ENCODE results near the gene SVEP1.
A peak's percentile ranks its signal among the peaks of the same experiment; 100 is the strongest.
"Not testable (repeated sequence)": the region's sequence is repeated elsewhere in the genome, so short reads cannot be mapped to it uniquely, and the experiment has no call there.

SVEP1 gene

GRCh38 chr9:110579034-110579861, at the start of gene SVEP1:
Gene SVEP1 (minus strand): TSS chr9:110579741. CDS start chr9:110579543, 198 bp downstream.
- peaks cover 0 to 16% of the 10 kb centered on the region in 2 donors for H3K27me3 ChIP-seq (ENCODE audit: control insufficient read depth in 1 of 2, insufficient read depth in 2 of 2, low read length in 2 of 2)
- peak within 1 kb of the TSS; percentile 25 to 63 for H3K4me3 ChIP-seq (ENCODE audit: low read depth in 1 of 2, low read length in 2 of 2)
- peak within 1 kb of the TSS; percentile 27 for H3K9ac ChIP-seq (ENCODE audit: low read length)
- no peaks in the 10 kb centered on the region for H3K4me1 ChIP-seq (ENCODE audit: insufficient read depth, low read length)
- no peak within 1 kb of the TSS for H3K27ac ChIP-seq (ENCODE audit: low read depth, low read length)
- no peaks in the 10 kb centered on the region for H3K36me3 ChIP-seq (ENCODE audit: insufficient read depth, low read length)
- no peaks in the 10 kb centered on the region for H3K9me3 ChIP-seq (ENCODE audit: low read length)

GRCh38 chr9:110626101-110626829, 46.7 kb upstream of the SVEP1 start:
- Histone ChIP-seq H3K36me3 (ENCODE audit: insufficient read depth, low read length) (no peaks in the 10 kb centered on the region), H3K4me3 (ENCODE audit: low read depth in 1 of 2, low read length in 2 of 2) (no peak overlapping the region), H3K27me3 (ENCODE audit: control insufficient read depth in 1 of 2, insufficient read depth in 2 of 2, low read length in 2 of 2) (no peaks in the 10 kb centered on the region), H3K27ac (ENCODE audit: low read depth, low read length) (no peak overlapping the region), H3K9me3 (ENCODE audit: low read length) (no peaks in the 10 kb centered on the region), H3K4me1 (ENCODE audit: insufficient read depth, low read length) (no peaks in the 10 kb centered on the region), H3K9ac (ENCODE audit: low read length) (no peak overlapping the region)

- Histone ChIP-seq H3K27ac (ENCODE audit: low read depth, low read length) (no peak overlapping the region), H3K4me3 (ENCODE audit: low read depth in 1 of 2, low read length in 2 of 2) (no peak overlapping the region), H3K27me3 (ENCODE audit: control insufficient read depth in 1 of 2, insufficient read depth in 2 of 2, low read length in 2 of 2) (no peaks in the 10 kb centered on the region), H3K9me3 (ENCODE audit: low read length) (no peaks in the 10 kb centered on the region), H3K36me3 (ENCODE audit: insufficient read depth, low read length) (no peaks in the 10 kb centered on the region), H3K4me1 (ENCODE audit: insufficient read depth, low read length) (no peaks in the 10 kb centered on the region), H3K9ac (ENCODE audit: low read length) (no peak overlapping the region)
Observed at GRCh38 chr9:110623462-110624025, 44.0 kb upstream of the SVEP1 start.

- H3K36me3 ChIP-seq (ENCODE audit: insufficient read depth, low read length) = no peaks in the 10 kb centered on the region
- H3K9ac ChIP-seq (ENCODE audit: low read length) = no peak overlapping the region
- no peak overlapping the region for H3K4me3 ChIP-seq (ENCODE audit: low read depth in 1 of 2, low read length in 2 of 2)
Observed at GRCh38 chr9:110622368-110622767, 42.8 kb upstream of the SVEP1 start.

GRCh38 chr9:110620726-110621125, 41.2 kb upstream of the SVEP1 start:
- H3K4me3 ChIP-seq (ENCODE audit: low read depth in 1 of 2, low read length in 2 of 2) = no peak overlapping the region
- H3K27me3 ChIP-seq (ENCODE audit: control insufficient read depth in 1 of 2, insufficient read depth in 2 of 2, low read length in 2 of 2) = no peaks in the 10 kb centered on the region
- no peak overlapping the region for H3K27ac ChIP-seq (ENCODE audit: low read depth, low read length)
- H3K9me3 ChIP-seq (ENCODE audit: low read length) = no peaks in the 10 kb centered on the region
- H3K36me3 ChIP-seq (ENCODE audit: insufficient read depth, low read length) = no peaks in the 10 kb centered on the region
- no peak overlapping the region for H3K9ac ChIP-seq (ENCODE audit: low read length)
- no peaks in the 10 kb centered on the region for H3K4me1 ChIP-seq (ENCODE audit: insufficient read depth, low read length)

More at GRCh38 chr9:110622368-110622767, 42.8 kb upstream of the SVEP1 start:
- H3K9me3 ChIP-seq (ENCODE audit: low read length) = no peaks in the 10 kb centered on the region
- no peaks in the 10 kb centered on the region for H3K4me1 ChIP-seq (ENCODE audit: insufficient read depth, low read length)
- H3K27me3 ChIP-seq (ENCODE audit: control insufficient read depth in 1 of 2, insufficient read depth in 2 of 2, low read length in 2 of 2) = no peaks in the 10 kb centered on the region
- H3K27ac ChIP-seq (ENCODE audit: low read depth, low read length) = no peak overlapping the region

- no peaks in the 10 kb centered on the region for H3K9me3 ChIP-seq (ENCODE audit: low read length)
- no peaks in the 10 kb centered on the region for H3K36me3 ChIP-seq (ENCODE audit: insufficient read depth, low read length)
- H3K27ac ChIP-seq (ENCODE audit: low read depth, low read length) = no peak overlapping the region
- no peaks in the 10 kb centered on the region for H3K4me1 ChIP-seq (ENCODE audit: insufficient read depth, low read length)
- H3K9ac ChIP-seq (ENCODE audit: low read length) = no peak overlapping the region
- H3K4me3 ChIP-seq (ENCODE audit: low read depth in 1 of 2, low read length in 2 of 2) = no peak overlapping the region
- no peaks in the 10 kb centered on the region for H3K27me3 ChIP-seq (ENCODE audit: control insufficient read depth in 1 of 2, insufficient read depth in 2 of 2, low read length in 2 of 2)
Observed at GRCh38 chr9:110619831-110620230, 40.3 kb upstream of the SVEP1 start.

GRCh38 chr9:110615498-110615897, 36.0 kb upstream of the SVEP1 start:
- no peaks in the 10 kb centered on the region for H3K9me3 ChIP-seq (ENCODE audit: low read length)
- no peak overlapping the region for H3K27ac ChIP-seq (ENCODE audit: low read depth, low read length)
- H3K36me3 ChIP-seq (ENCODE audit: insufficient read depth, low read length) = no peaks in the 10 kb centered on the region
- no peak overlapping the region for H3K4me3 ChIP-seq (ENCODE audit: low read depth in 1 of 2, low read length in 2 of 2)
- no peaks in the 10 kb centered on the region for H3K4me1 ChIP-seq (ENCODE audit: insufficient read depth, low read length)
- H3K27me3 ChIP-seq (ENCODE audit: control insufficient read depth in 1 of 2, insufficient read depth in 2 of 2, low read length in 2 of 2) = no peaks in the 10 kb centered on the region
- no peak overlapping the region for H3K9ac ChIP-seq (ENCODE audit: low read length)

- not testable (repeated sequence) for H3K4me3 ChIP-seq (ENCODE audit: low read depth in 1 of 2, low read length in 2 of 2); H3K27ac ChIP-seq (ENCODE audit: low read depth, low read length); H3K9ac ChIP-seq (ENCODE audit: low read length); H3K36me3 ChIP-seq (ENCODE audit: insufficient read depth, low read length); H3K9me3 ChIP-seq (ENCODE audit: low read length); H3K27me3 ChIP-seq (ENCODE audit: control insufficient read depth in 1 of 2, insufficient read depth in 2 of 2, low read length in 2 of 2); H3K4me1 ChIP-seq (ENCODE audit: insufficient read depth, low read length)
Observed at GRCh38 chr9:110614576-110614975, 35.0 kb upstream of the SVEP1 start.

- Histone ChIP-seq H3K4me1 (ENCODE audit: insufficient read depth, low read length) (no peaks in the 10 kb centered on the region), H3K4me3 (ENCODE audit: low read depth in 1 of 2, low read length in 2 of 2) (no peak overlapping the region), H3K9ac (ENCODE audit: low read length) (no peak overlapping the region), H3K9me3 (ENCODE audit: low read length) (no peaks in the 10 kb centered on the region), H3K27ac (ENCODE audit: low read depth, low read length) (no peak overlapping the region), H3K36me3 (ENCODE audit: insufficient read depth, low read length) (no peaks in the 10 kb centered on the region), H3K27me3 (ENCODE audit: control insufficient read depth in 1 of 2, insufficient read depth in 2 of 2, low read length in 2 of 2) (no peaks in the 10 kb centered on the region)
Observed at GRCh38 chr9:110606179-110606790, 26.7 kb upstream of the SVEP1 start.

GRCh38 chr9:110605565-110605964, 26.0 kb upstream of the SVEP1 start:
- H3K36me3 ChIP-seq (ENCODE audit: insufficient read depth, low read length) = no peaks in the 10 kb centered on the region
- H3K27me3 ChIP-seq (ENCODE audit: control insufficient read depth in 1 of 2, insufficient read depth in 2 of 2, low read length in 2 of 2) = no peaks in the 10 kb centered on the region
- H3K27ac ChIP-seq (ENCODE audit: low read depth, low read length) = no peak overlapping the region
- no peaks in the 10 kb centered on the region for H3K4me1 ChIP-seq (ENCODE audit: insufficient read depth, low read length)
- no peak overlapping the region for H3K9ac ChIP-seq (ENCODE audit: low read length)
- H3K9me3 ChIP-seq (ENCODE audit: low read length) = no peaks in the 10 kb centered on the region
- H3K4me3 ChIP-seq (ENCODE audit: low read depth in 1 of 2, low read length in 2 of 2) = no peak overlapping the region

GRCh38 chr9:110604171-110604601, 24.6 kb upstream of the SVEP1 start:
- Histone ChIP-seq H3K9ac (ENCODE audit: low read length) (no peak overlapping the region), H3K27ac (ENCODE audit: low read depth, low read length) (no peak overlapping the region), H3K4me1 (ENCODE audit: insufficient read depth, low read length) (no peaks in the 10 kb centered on the region), H3K36me3 (ENCODE audit: insufficient read depth, low read length) (no peaks in the 10 kb centered on the region), H3K9me3 (ENCODE audit: low read length) (no peaks in the 10 kb centered on the region), H3K27me3 (ENCODE audit: control insufficient read depth in 1 of 2, insufficient read depth in 2 of 2, low read length in 2 of 2) (no peaks in the 10 kb centered on the region), H3K4me3 (ENCODE audit: low read depth in 1 of 2, low read length in 2 of 2) (no peak overlapping the region)

Measured in muscle layer of colon (tissue), 2 donors.